ENCODE data around the gene TEX2. TPM values are rescaled to one million over a fixed set of nuclear protein-coding genes. Genes with fewer than 3 reads are reported as not detected.
"Not testable (repeated sequence)": the region's sequence is repeated elsewhere in the genome, so short reads cannot be mapped to it uniquely, and the experiment has no call there.

TEX2 gene
- total RNA-seq, 1 experiment from 2014 or later: 36.2 TPM

DNA sequence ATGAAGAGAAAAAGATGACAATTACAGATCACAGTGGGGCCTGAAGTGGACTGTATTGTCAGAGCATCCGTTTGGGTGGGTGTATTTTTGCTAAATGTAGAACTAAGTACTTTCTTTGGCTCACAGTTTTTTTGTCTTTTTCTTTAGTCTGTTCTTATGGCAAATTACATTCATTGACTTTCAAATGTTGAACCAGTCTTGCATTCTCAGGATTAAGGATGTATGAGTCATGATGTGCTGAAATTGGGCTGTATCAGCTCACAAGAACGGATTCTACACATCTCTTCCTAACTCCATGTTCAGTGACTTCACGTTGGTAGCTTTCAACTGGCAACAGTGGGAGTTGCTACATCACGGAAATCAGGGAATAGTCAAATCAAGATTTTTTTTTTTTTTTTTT is 66.5 kb downstream of the TEX2 start:
- no peak for DNase-seq

DNA sequence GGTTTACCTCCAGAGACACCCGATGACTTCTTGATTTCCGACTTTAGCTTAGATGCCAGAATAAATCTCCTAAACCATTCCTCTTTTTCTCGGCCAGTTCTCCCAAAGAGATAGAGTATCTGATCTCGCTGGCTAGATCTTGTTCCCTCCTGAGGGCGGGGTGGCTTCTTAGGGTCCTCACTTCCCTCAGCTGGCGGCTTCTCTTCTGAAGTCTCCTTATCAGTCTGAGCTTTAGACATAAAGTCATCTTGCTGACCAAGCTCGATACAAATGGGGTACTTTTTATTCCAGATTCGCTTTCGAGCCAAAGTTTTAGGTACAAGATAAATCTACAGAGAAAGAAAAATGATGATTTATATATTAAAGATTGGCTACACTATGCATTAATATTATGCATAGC is 69.5 kb downstream of the TEX2 start:
- H3K36me3 ChIP-seq: peaks cover 25% of the 10 kb centered on the region
- H3K4me1 ChIP-seq: peaks cover 6% of the 10 kb centered on the region; the same call in 1 of the 2 replicates

More for the DNA sequence above, 66.5 kb downstream of the TEX2 start:
- Histone ChIP-seq H3K36me3 (peaks cover 15% of the 10 kb centered on the region), H3K4me1 (peaks cover 17% of the 10 kb centered on the region), H3K27ac (no peak overlapping the region), H3K9me3 (replicated peaks) (peaks cover 7% of the 10 kb centered on the region; the same call in 1 of the 2 replicates), H3K4me3 (no peak overlapping the region), H3K27me3 (no peaks in the 10 kb centered on the region)

DNA sequence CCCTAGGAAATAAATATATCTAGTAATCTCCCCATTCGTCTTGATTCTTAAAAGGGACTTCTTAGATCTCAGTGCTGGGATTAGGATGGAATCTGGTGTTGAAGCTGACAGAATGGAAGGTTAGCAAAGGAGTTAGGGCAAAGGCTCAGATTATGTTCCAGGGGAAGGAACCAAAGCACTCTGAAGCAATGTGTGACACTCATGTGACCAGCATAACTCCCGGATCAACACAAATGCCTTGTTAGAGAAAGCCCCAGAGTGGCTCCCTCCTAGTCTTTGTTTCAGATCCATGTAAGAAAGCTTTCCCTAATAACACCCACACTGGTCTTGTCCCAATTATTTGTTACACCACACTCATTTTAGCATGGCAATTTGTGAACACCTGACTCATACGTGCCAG is 70.5 kb downstream of the TEX2 start:
- H3K4me1 ChIP-seq: peaks cover 6% of the 10 kb centered on the region; the same call in 1 of the 2 replicates
- no peak for DNase-seq
- H3K27ac ChIP-seq: no peak overlapping the region
- peaks cover 23% of the 10 kb centered on the region for H3K36me3 ChIP-seq
- no peaks in the 10 kb centered on the region for H3K27me3 ChIP-seq
- peaks cover 6% of the 10 kb centered on the region; the same call in 1 of the 2 replicates for H3K9me3 ChIP-seq (replicated peaks)
- H3K4me3 ChIP-seq: no peak overlapping the region

More for the DNA sequence above, 69.5 kb downstream of the TEX2 start:
- H3K9me3 ChIP-seq (replicated peaks): peaks cover 7% of the 10 kb centered on the region; the same call in 1 of the 2 replicates
- H3K27me3 ChIP-seq: no peaks in the 10 kb centered on the region
- DNase-seq: no peak
- no peak overlapping the region for H3K4me3 ChIP-seq
- no peak overlapping the region for H3K27ac ChIP-seq

DNA sequence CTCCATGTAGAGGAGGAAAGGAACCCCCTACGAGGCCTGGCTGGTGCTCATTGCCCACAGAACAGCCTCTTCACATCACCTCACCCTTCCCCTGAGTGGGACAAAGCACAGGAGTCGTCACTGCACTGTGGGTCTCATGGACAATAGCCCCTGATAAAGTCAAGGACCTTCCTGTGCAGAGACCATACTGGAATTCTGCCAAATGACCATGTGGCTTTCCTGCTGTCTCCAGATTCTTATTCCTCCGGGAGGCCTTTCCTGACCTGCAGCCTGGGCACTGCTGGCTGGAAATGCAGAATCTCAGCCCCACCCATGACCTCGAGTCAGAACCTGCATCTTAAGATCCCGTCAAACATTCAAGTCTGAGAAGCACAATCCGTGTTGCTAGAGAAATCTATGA is 72.6 kb downstream of the TEX2 start:
- Histone ChIP-seq H3K4me1 (0 out of 2 replicates have a peak, but pooled peaks cover 3% of the 10 kb centered on the region), H3K9me3 (replicated peaks) (no peaks in the 10 kb centered on the region), H3K27me3 (no peaks in the 10 kb centered on the region), H3K4me3 (no peak overlapping the region), H3K36me3 (peaks cover 25% of the 10 kb centered on the region), H3K27ac (no peak overlapping the region)
- no peak for DNase-seq

DNA sequence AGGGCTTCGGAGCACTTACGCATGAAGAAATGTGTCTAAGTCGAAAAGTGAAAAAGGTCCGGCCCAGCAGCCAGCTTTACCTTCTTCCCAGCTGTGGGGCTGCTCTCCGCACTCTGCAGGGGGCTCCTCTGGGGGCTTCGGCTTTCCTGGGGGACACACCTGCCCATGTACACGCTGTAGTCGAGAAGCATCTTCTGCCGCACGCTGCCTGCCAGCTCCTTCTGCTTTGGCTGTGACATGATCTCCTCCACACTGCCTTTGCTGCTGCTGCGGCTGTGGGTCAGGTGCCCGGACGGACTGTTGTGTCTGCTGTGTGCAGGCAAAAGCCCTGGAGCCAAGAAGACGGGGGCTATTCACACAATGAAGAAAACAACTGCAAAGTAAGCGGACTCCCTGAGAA is 75.0 kb downstream of the TEX2 start:
- DNase-seq: no peak
- H3K9me3 ChIP-seq (replicated peaks): no peaks in the 10 kb centered on the region
- H3K4me1 ChIP-seq: 0 out of 2 replicates have a peak, but pooled peaks cover 3% of the 10 kb centered on the region
- peaks cover 24% of the 10 kb centered on the region; the same call in 1 of the 2 replicates for H3K36me3 ChIP-seq
- H3K27me3 ChIP-seq: no peaks in the 10 kb centered on the region
- H3K27ac ChIP-seq: no peak overlapping the region
- no peak overlapping the region for H3K4me3 ChIP-seq

DNA sequence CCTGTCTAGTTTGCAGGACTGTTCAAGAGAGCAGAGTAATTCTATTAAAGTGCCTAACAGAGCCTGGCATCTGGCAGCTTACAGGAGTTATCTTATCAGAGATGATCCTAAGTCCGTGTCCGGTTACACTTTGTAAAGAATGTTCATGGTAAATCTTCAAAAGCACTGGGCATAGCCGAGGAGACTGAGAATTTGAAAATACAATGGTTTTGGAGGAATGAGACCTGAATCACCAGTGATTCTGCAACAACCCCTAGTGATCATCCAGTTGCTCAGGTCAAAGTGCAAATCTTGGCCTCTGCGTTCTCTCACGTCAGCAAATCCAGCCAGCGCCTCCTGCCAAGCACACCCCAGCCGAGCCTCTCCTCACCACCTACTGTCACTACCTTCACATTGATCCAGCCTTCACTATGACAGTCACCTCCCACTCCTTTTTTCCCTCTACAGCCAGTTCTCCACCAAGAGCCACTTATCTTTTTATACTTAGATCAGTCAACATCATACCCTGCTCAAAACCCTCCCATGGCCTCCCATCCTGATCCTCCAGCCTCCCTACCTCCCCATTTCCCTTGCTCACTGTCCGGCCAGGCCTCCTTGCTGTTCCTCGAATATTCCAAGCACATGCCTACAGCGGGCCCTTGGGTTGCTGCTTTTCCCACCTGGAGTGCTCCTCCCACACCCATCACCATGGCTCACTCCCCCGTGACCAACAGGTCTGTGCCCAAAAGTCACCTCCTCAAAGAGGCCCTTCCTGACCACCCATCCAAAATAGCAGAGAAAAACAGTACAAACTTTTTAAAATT is 75.8 kb downstream of the TEX2 start:
- Histone ChIP-seq H3K4me1 (0 out of 2 replicates have a peak, but pooled peaks cover 3% of the 10 kb centered on the region), H3K36me3 (peaks cover 21% of the 10 kb centered on the region; the same call in 1 of the 2 replicates), H3K4me3 (no peak overlapping the region), H3K9me3 (replicated peaks) (no peaks in the 10 kb centered on the region), H3K27ac (no peak overlapping the region), H3K27me3 (no peaks in the 10 kb centered on the region)
- no peak for DNase-seq

DNA sequence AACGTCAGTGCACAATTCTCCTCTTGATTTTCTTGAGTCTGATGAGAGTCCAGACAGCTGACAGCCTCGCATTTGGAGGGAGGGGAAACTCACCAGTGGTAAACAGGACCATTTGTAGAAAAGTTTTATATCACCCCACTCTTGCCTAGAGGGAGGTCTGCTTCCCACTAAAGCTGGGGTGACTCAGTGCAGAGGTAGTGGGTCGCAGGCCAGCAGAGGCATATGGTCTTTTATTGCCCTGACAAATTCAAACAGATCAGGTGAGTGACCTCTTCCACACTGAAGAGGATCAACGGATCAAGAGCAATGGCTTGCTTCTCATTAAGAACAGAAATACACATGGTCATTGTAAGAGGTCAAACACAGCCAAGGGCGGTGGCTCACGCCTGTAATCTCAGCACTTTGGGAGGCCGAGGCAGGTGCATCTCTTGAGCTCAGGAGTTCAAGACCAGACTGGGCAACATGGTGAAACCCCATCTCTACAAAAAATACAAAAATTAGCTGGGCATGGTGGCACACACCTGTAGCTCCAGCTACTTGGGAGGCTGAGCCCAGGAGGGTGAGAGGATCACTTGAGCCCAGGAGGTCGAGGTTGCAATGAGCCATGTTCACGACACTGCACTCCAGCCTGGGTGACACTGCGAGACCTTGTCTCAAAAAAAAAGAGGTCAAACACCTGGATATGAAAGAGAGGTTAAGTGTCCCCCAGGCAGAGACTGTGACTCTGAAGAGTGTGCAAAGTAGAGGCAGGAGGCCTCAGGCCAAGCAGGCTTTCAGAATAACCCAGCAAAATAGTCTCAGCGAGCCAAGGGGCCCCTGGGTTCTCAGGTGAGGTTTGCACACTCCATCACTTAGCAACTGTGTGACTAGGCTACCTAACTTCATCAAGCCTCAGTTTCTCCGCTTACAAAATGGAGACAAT is 76.6 kb downstream of the TEX2 start:
- H3K9me3 ChIP-seq (replicated peaks): no peaks in the 10 kb centered on the region
- H3K27me3 ChIP-seq: no peaks in the 10 kb centered on the region
- 0 out of 2 replicates have a peak, but pooled peaks cover 3% of the 10 kb centered on the region for H3K4me1 ChIP-seq
- DNase-seq: no peak
- peaks cover 17% of the 10 kb centered on the region; the same call in 1 of the 2 replicates for H3K36me3 ChIP-seq
- H3K27ac ChIP-seq: no peak overlapping the region
- no peak overlapping the region for H3K4me3 ChIP-seq

DNA sequence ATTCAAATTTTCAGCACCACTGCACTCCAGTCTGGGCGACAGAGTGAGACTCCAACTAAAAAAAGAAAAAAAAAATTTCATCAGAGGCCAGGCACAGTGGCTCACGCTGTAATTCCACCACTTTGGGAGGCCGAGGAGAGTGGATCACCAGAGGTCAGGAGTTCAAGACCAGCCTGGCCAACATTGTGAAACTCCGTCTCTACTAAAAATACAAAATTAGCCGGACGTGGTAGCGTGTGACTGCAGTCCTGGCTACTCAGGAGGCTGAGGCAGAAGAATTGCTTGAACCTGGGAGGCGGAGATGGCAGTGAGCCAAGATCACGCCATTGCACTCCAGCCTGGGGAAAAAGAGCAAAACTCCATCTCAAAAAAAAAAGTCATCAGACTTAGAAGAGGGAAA is 77.5 kb downstream of the TEX2 start:
- H3K36me3 ChIP-seq: peaks cover 11% of the 10 kb centered on the region; the same call in 1 of the 2 replicates
- H3K4me1 ChIP-seq; H3K4me3 ChIP-seq; H3K27ac ChIP-seq; H3K27me3 ChIP-seq; H3K9me3 ChIP-seq (replicated peaks); DNase-seq: not testable (repeated sequence)

DNA sequence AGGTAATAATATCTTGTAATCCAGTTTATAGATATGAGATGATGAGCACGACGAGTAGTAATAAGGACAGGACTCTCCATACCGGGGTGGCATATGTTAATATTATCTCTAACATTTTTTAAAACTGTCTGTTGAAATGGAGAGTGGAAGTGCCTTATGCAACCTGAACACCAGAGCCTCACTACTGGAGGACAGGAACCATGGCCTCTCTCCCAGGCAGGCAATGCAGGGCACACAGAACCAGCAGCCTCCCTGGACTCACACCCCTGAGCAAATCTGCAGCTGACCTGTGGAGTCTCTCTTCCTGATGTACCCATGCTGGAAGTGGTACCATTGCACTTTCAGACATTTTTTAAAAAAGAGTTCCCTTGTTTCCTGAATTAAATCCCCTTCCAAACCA is 78.0 kb downstream of the TEX2 start:
- no peaks in the 10 kb centered on the region for H3K4me1 ChIP-seq
- H3K27me3 ChIP-seq: no peaks in the 10 kb centered on the region
- no peak for DNase-seq
- H3K4me3 ChIP-seq: no peak overlapping the region
- no peak overlapping the region for H3K27ac ChIP-seq
- no peaks in the 10 kb centered on the region for H3K9me3 ChIP-seq (replicated peaks)
- H3K36me3 ChIP-seq: peaks cover 8% of the 10 kb centered on the region; the same call in 1 of the 2 replicates

DNA sequence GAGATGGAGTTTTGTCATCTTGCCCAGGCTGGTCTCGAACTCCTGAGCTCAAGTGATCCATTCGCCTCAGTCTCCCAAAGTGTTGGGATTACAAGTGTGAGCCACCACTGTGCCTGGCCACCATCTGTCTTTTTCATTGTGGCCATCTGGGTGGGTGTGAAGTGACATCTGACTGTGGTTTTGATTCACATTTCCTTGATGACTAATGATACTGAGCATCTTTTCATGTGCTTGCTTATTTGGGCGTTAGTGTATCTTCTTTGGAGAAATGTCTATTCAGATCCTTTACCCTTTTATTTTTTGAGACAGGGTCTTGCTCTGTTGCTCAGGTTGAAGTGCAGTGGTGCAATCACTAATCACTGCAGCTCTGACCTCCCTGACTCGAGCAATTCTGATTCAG is 79.2 kb downstream of the TEX2 start:
- Histone ChIP-seq H3K27ac (no peak overlapping the region), H3K4me3 (no peak overlapping the region), H3K4me1 (peaks cover 1% of the 10 kb centered on the region), H3K36me3 (peaks cover 8% of the 10 kb centered on the region; the same call in 1 of the 2 replicates), H3K9me3 (replicated peaks) (no peaks in the 10 kb centered on the region), H3K27me3 (no peaks in the 10 kb centered on the region)
- no peak for DNase-seq

DNA sequence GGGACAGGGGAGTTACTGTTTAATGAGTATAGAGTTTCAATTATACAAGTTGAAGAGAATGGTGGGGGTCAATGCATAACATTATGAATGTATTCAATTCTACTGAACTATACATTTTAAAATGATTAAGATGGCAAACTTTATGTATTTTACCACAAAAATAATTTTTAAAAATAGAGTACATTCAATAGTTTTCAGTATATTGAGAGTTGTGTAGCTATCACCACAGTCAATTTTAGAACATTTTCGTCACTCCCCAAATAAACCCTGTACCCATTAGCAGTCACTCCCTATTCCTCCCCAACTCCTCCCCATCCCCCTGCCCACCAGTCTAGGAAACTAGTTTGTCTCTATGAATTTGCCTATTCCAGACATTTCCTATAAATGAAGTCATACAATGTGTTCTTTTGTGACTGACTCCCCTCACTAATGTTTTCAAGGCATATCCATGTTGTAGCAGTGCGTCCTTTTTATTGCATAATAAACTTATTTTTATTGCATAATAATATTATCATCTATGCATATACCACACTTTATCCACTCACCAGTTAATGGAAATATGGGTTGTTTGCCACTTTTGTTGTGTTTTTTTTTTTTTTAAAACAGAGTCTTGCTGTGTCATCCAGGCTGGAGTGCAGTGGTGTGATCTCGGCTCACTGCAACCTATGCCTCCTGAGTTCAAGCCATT is 80.6 kb downstream of the TEX2 start:
- Histone ChIP-seq H3K4me1 (peaks cover 9% of the 10 kb centered on the region), H3K27me3 (no peaks in the 10 kb centered on the region), H3K36me3 (peaks cover 8% of the 10 kb centered on the region; the same call in 1 of the 2 replicates), H3K27ac (no peak overlapping the region), H3K9me3 (replicated peaks) (no peaks in the 10 kb centered on the region), H3K4me3 (no peak overlapping the region)
- DNase-seq: no peak

DNA sequence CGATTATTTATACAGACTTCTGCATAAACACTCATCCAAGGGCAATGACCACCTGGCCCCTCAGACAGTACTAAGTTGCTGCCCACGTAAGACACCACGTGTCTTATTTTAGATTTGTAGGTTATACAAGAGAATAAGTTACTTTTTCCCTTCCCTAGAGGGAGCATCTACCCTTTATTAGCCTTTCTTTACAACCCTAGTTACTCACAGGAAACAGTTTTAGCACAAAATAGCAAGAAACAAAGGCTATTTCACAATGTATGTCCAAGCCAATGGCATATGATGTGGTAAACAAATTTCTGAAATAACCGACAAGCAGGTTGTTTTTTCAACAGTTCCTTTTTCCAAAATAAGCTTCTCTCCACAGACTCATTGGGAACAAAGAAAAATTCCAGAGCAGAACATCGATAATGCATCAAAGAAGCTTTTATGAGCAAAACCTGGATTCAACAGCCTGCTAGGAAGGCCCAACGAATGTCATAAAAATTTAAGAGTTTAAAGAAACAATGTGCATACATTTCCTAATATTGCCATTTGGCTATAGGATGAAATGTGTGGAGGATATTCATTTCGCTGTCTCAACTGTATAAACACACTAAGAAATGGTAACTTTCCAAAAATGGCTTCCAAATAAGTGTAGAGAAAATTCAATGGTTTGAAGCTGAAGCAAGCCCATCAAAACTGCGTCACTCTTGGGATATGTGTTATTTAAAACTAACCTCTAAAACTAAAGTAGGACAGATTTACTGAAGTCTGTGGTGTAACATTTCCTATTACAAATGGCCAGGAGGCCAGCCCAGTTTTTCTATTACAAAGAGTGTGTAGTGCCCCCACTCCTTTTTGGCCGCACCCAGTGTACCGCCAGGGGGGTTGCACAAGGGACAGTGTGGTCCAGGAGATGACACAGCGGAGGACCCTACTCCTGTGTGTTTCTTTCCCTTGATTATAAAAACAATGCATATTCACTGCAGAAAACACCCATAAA is 82.7 kb downstream of the TEX2 start:
- H3K36me3 ChIP-seq: peaks cover 13% of the 10 kb centered on the region
- no peak overlapping the region for H3K27ac ChIP-seq
- H3K4me3 ChIP-seq: no peak overlapping the region
- H3K4me1 ChIP-seq: peaks cover 24% of the 10 kb centered on the region
- H3K9me3 ChIP-seq (replicated peaks): no peaks in the 10 kb centered on the region
- no peaks in the 10 kb centered on the region for H3K27me3 ChIP-seq
- DNase-seq: no peak

DNA sequence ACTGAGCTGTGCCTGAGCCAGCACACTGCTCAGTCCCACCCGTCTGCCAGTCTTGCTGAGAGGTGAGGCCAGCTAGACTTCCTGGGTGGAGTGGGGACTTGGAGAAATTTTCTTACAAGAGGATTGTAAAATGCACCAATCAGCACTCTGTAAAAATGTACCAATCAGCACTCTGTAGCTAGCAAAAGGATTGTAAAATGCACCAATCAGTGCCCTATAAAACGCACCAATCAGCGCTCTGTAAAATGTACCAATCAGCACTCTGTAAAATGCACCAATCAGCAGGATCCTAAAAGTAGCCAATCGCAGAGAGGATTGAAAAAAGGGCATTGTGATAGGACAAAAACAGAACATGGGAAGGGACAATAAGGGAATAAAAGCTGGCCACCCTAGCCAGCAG is 84.0 kb downstream of the TEX2 start:
- not testable (repeated sequence) for H3K4me3 ChIP-seq; DNase-seq; H3K27me3 ChIP-seq; H3K9me3 ChIP-seq (replicated peaks)
- Histone ChIP-seq H3K36me3 (peaks cover 13% of the 10 kb centered on the region), H3K4me1 (peaks cover 24% of the 10 kb centered on the region), H3K27ac (peak overlapping the region; percentile 90)

Data from SJCRH30 (cell line).